GM18873 (cell line): Measurements from ENCODE around the gene ADM5.

Experiments
- ATAC-seq: cut with Tn5 transposase; IDR thresholded peaks from one replicate; pipeline ENCODE4 v1.9.1; 2021; ENCODE audit warnings: mild to moderate bottlenecking, moderate library complexity, moderate number of reproducible peaks; ENCODE audit not compliant: unreplicated experiment, low FRiP score

Gene ADM5

GRCh38 chr19:49657493-49658138 lies 31.8 kb upstream of the ADM5 start:
- ATAC-seq, result no peak

DNA sequence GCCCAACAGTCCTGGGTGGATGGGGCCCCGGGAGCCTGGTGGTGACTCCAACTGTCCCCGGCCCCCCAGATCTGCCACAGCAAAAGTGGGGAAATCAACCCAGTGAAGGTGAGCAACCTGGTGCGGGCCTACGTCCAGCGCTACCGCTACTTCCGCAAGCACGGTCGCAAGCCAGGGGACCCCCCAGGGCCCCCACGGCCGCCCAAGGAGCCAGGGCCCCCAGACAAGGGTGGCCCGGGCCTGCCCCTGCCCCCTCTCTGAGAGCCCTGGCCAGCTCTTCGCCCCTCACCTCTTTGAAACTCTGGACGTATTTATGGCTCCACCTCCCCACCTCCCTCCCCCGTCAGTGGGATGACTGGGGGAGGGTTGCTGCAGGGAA lies 31.3 kb upstream of the ADM5 start:
- no peak for ATAC-seq

GRCh38 chr19:49658566-49659442 lies 30.6 kb upstream of the ADM5 start:
- ATAC-seq, result no peak

DNA sequence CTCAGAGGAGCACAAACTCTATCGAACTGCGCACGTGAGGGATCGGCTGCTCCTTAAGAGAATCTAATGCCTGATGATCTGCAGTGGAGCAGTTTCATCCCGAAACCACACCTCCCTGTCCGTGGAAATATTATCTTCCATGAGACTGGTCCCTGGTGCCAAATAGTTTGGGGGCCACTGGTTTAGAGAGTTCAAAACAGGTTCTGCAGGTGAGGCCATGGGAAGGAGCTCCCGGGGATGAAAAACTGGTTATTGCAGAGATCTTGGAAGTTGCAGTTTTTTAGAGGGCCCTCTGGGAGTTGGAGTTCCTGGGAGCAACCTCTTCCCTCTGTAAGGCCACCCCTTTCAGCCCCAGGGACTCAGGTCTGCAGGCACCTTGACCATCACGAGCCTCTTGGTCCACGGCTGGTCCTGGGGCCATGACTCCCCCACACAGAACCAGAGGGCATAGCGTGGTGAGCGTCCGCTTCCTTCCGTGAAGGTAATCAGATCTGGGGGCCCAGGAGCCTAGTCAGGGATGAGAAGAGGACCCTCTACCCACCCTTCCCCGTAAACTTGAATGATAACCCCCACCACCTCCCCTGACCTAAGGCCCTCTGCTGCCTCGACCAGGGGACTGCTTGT lies 28.9 kb upstream of the ADM5 start:
- ATAC-seq, result no peak

DNA sequence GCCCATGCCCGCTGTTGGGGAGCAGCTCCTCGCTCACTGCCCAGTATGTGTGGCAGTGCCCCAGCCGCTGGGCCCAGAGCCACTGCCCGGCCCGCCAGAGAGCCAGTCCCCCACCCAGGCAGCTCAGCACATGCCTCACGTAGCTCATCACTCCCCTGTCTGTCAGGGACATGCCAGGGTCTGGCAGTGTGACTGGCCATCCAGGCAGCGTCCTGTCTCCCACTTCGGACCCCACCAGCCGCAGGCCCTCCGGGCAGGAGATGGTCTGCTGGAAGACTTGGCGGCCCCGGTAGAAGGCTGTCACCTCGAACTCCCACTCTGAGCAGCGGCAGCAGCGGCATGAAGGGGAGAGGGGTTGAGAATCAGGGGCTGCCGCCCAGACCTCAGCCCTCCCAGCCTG lies 27.4 kb upstream of the ADM5 start:
- ATAC-seq, result no peak

DNA sequence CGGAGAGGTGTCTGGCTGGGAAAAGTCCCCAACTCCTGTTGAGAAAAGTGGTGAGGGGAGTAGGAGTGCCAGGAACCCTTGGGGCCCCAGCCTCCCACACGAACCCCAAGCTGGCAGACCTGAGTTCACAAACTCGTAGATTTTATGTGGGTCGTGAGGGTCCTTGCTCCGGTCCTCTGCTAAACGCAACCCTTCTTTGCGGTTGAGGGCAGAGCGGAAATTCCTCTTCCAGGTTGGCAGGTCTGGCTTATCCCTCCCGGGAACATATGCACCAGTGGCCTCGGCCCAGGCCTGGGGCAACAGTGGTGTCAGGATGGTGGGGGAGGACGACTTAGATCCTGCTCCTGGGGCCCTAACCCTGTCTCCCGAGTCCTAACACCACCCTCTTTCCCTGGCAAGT lies 26.2 kb upstream of the ADM5 start:
- ATAC-seq, result no peak

DNA sequence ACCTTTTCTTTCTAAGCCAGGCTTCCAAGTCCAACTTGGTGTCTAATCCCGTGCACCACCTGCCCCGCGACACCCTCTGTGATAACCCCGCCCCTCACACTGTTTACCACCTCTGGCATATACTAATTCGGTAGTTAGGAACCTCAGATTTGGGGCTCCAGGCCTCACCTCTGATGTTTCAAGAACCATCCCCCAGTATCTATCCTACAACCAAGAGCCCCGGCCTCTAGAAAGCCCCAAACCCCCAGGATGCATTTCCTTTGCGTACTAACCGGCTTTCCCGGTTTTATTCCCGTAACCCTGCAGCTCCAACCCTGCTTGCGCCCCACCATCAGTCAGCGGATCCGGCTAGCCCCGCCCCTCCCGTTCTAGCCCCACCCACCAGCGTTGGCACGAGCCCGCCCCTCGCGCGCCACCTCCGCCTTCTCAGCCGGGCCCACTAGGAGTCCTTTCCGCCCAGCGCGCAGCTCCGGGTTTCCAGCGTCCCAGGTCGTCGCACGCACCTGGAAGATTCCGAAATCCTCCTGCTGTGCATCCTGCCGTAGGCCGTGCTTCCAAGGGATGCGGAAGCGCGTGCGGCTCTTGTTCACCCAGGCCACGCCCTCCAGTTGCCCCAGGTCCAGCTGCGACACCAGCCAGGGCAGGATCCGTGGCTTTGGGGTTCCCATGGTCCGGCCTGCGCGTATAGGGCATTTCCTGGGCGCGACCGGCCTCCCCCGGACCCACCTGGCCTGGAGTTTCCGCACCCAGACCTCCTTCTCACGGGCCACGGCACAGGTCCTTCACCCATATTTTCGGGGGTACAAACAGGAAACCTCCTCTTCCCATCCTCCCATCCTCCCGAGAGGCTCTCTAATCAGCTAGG lies 25.0 kb upstream of the ADM5 start:
- ATAC-seq, result no peak

GRCh38 chr19:49665036-49665350 lies 24.4 kb upstream of the ADM5 start:
- no peak for ATAC-seq

DNA sequence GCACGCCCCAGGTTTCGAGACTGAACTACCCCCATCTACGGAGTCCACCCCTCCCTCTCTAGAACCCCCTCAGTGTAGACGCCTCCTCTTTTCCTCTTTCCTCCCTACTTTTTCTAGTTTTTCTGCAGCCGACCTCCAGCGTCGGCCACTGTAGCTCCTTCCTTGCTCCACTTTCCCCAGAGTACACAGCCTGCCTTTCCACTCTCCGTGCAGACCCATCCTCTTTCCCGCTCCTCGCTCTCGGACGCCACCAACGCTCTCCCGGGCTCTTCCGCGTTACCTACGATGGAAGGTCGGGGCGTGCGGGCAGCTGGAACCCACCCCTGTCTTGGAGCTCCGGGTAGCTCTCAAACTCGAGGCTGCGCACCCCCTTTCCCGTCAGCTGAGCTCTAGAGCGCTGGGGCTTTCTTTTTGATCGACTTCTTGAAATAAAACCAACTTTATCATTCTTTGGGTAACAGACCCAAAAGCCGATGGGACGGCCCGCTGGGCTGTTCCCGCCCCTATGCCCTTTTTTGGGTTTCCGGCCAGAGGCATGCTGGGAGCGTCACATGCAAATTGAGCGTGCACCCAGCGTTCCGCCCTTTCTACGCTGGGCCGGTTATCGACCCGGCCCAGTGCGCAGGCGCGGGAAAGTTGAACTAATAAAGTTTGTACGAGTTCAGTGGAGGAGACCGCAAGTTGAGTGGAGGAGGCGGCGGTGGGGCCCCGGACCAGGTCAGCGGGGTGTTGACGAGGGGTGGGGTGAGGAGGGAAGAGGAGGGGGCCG lies 23.9 kb upstream of the ADM5 start, which contains the start of the genes BCL2L12 and IRF3:
Gene BCL2L12, plus strand, starts transcription at position 583 of the 769 bp plus-strand sequence. CDS start 760 bp downstream, outside the sequence.
Gene IRF3, minus strand, starts transcription at position 507 of the 769 bp plus-strand sequence. CDS start 1,019 bp downstream, outside the sequence.
- peak; percentile 71 for ATAC-seq

DNA sequence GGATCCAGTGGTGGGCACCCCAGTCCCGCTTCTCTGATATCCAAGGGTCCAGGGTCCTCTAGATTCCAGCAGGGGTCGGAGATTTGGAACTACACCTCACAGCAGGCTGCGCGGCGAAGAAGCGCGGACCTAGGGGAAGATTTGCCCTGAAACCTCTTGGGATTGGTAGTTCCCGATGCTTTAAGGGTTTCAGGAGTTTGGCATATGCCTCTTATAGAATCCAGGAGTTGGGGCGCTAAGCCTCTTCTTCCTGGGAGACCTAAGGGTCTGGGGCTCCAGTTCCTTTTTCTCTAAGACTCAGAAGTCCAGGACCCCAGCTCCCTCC lies 23.3 kb upstream of the ADM5 start:
- no peak for ATAC-seq

DNA sequence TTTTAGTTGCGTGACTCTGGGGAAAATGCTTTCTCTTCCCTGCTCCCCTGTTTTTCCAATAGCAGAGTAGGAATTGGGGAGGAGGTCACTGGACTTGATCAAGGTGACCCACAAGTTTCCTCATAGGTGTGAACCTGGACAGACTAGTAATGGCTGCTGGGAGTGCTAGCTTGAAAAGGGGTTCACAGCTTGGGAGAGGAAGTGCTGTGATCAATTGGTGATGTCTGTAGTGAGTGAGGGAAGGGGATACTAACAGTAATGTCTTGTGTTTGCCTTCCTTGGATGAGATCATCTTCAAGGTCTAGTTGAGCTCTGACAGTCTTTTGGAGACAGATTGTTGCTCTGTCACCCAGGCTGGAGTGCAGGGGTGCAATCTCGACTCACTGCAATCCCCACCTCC lies 21.9 kb upstream of the ADM5 start:
- no peak for ATAC-seq

GRCh38 chr19:49669516-49669915 lies 19.9 kb upstream of the ADM5 start:
- ATAC-seq, result no peak

- no peak for ATAC-seq
These were observed 17.1 kb upstream of the ADM5 start for GRCh38 chr19:49672131-49672919.

GRCh38 chr19:49676136-49676783 lies 13.1 kb upstream of the ADM5 start:
- peak; percentile 16 for ATAC-seq

- peak; percentile 58 for ATAC-seq
These were observed 12.6 kb upstream of the ADM5 start for GRCh38 chr19:49676784-49677230.

DNA sequence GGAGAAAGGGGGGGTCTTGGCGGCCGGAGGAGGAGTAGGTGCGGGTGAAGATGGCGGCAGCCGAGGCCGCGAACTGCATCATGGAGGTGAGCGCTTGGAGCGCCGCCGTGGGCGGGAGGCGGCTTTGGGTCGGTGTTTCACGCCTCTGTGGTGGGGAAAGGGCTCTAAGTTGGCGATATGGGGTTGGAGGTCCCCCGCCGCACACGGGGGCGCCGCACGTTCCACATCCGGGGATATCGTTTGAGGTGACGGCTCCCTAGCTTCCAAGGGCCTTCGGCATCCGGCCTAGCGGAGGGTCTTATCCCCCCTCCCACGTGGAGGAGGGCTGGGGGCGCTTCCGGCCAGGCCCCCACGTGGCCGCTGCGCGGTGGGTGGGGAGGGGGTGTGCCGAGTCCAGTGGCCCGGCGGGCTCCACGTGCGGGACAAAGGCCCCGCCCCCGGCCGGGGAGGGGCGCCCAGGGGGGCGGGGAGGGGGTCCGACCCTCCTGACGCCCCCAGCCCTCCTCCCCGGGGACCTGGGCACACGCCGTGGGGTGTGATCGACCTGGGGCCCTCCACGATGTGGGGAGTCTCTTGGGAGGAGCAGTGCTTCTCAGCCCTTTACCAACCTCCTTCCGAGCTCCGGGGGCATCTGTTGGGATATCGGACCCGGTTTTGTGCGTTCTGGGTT lies 12.0 kb upstream of the ADM5 start, which contains the start of gene PRMT1:
Gene PRMT1, plus strand, starts transcription at position 41 of the 670 bp plus-strand sequence. Its CDS starts 10 bp downstream, at position 51.
- no peak for ATAC-seq

DNA sequence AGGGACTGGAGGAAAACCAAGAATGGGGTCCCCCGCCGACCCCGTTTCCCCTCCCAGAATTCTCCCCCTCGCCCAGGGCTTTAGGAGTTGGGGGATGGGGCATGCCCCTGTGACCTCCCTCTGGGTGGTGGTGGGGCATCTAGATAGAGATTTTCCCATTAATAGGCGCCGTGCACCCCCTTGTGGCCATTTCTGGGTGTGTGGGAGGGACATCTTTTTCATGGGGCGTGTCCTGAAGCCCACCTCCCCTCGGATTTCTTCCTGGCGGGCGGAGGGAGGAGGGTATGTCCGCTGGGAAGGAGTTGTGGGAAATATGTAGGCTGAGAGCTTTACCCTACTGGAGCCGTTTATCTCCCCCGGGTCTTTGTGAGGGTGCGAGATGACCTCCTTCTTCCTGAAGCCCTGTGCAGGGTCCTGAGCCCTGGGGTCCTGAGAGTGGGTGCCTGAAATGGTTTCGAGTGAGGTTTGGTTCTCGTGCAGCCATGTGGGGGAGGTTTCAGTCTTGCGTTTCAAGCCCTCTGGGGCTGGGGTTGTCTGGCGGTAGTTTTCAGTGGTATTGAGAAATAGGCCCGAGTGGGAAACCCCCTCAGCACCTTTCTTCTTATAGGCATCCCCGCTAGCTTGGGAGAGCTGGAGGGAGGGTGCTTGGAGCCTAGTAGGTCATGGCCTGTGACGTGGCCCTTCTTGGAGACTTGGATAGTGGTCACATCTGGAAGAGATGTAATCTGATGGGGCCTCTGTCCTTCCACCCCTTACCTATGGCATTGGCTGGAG lies 11.3 kb upstream of the ADM5 start:
- no peak for ATAC-seq
